Fibroblast of gingiva (primary cell): Measurements from ENCODE around the gene RNASE1.
"Not testable (repeated sequence)": the region's sequence is repeated elsewhere in the genome, so short reads cannot be mapped to it uniquely, and the experiment has no call there.

ENCODE experiments used
- DNase-seq: peaks from one replicate; pipeline ENCODE4 v3.0.0-alpha.2; 2011; ENCODE audit warnings: low read depth

The RNASE1 gene

GRCh38 chr14:20772650-20773049 is 30.0 kb downstream of the RNASE1 start:
- DNase-seq, result no peak

GRCh38 chr14:20769421-20769820 is 33.2 kb downstream of the RNASE1 start:
- no peak for DNase-seq

- no peak for DNase-seq
Observed at GRCh38 chr14:20768593-20768892, 34.1 kb downstream of the RNASE1 start.

GRCh38 chr14:20760950-20761349 is 41.7 kb downstream of the RNASE1 start:
- DNase-seq, result no peak

- not testable (repeated sequence) for DNase-seq
Observed at GRCh38 chr14:20759465-20759864, 43.2 kb downstream of the RNASE1 start.

GRCh38 chr14:20757965-20758364 is 44.7 kb downstream of the RNASE1 start:
- no peak for DNase-seq

GRCh38 chr14:20755037-20755436 is 47.6 kb downstream of the RNASE1 start:
- DNase-seq, result no peak

- no peak for DNase-seq
Observed at GRCh38 chr14:20754308-20754707, 48.3 kb downstream of the RNASE1 start.

GRCh38 chr14:20751963-20752562 is 50.6 kb downstream of the RNASE1 start:
- DNase-seq, result no peak
